ENCODE data around the gene UVRAG. TPM values are rescaled to one million over a fixed set of nuclear protein-coding genes. Genes with fewer than 3 reads are reported as not detected.

UVRAG gene
- polyA plus RNA-seq, 1 donor (not counting 4 experiments of a cell fraction or from before 2014, with no cell fraction given): 11.9 TPM

GRCh38 chr11:75845324-75845723 lies 30.3 kb downstream of the UVRAG start:
- dilution Hi-C loops (cut with MboI; ENCODE audit: extremely low pct_ligation_motif_present, low sequenced_read_pairs): no loop called here
- Histone ChIP-seq H3K4me2 (ENCODE audit: control insufficient read depth, extremely low read depth, insufficient read depth, low read depth, low read length) (no peak overlapping the region), H3K4me1 (ENCODE audit: control insufficient read depth, extremely low read depth, insufficient read depth, low read length) (no peaks in the 10 kb centered on the region), H3K9me3 (ENCODE audit: control insufficient read depth, low read depth, low read length) (no peaks in the 10 kb centered on the region), H3K9me1 (ENCODE audit: control insufficient read depth, extremely low read depth, insufficient read depth, low read length) (no peaks in the 10 kb centered on the region), H3K36me3 (ENCODE audit: control insufficient read depth in 2 of 2, extremely low read depth in 1 of 2, insufficient read depth in 2 of 2, low read length in 2 of 2) (peaks cover 0 to 3% of the 10 kb centered on the region in 2 experiments), H4K20me1 (ENCODE audit: control insufficient read depth, extremely low read depth, insufficient read depth, low read length) (peaks cover 3% of the 10 kb centered on the region), H3K27me3 (ENCODE audit: control insufficient read depth, extremely low read depth, insufficient read depth, low read length) (no peaks in the 10 kb centered on the region), H2AFZ (ENCODE audit: control insufficient read depth, low read length) (no peak overlapping the region), H3K9ac (ENCODE audit: control insufficient read depth, extremely low read depth, insufficient read depth, low read length) (no peak overlapping the region), H3K79me2 (ENCODE audit: control insufficient read depth, insufficient read depth, low read length) (peaks cover 7% of the 10 kb centered on the region), H3K4me3 (ENCODE audit: control insufficient read depth in 2 of 3, extremely low read depth in 1 of 3, insufficient read depth in 2 of 3, low read depth in 1 of 3, low read length in 3 of 3) (no peak overlapping the region), H3K27ac (ENCODE audit: control insufficient read depth, insufficient read depth, low read length) (no peak overlapping the region)
- DNase-seq (ENCODE audit: low read depth, low spot score) (no peak), FAIRE-seq (no peak)
- no peak for TF ChIP-seq EZH2 (IDR thresholded peaks at IDR 0.05; ENCODE audit: low read length)

DNA sequence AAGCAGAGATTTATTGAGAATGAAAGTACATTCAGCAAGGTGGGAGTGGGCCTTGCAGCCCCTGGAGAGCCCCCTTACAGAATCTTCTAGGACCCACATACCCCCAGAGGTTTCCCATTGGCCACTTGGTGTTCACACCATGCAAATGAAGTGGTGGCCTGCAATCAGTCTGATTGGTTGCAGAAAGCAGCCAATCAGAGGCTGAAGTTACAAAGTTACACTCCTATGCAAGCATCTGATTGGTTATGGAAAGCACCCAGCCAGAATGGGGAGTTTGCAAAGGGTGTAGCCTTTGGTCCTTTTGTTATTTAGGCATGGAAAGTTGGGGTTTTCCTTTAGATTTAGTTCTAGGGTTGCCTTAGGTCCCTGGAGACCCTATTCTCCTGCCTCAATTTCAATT lies 34.9 kb downstream of the UVRAG start:
- peaks cover 6% of the 10 kb centered on the region for H3K4me1 ChIP-seq (ENCODE audit: control insufficient read depth, extremely low read depth, insufficient read depth, low read length)
- peaks cover 4% of the 10 kb centered on the region for H3K79me2 ChIP-seq (ENCODE audit: control insufficient read depth, insufficient read depth, low read length)
- FAIRE-seq (no peak), DNase-seq (ENCODE audit: low read depth, low spot score) (no peak)
- no peaks in the 10 kb centered on the region for H3K9me3 ChIP-seq (ENCODE audit: control insufficient read depth, low read depth, low read length)
- H3K9ac ChIP-seq (ENCODE audit: control insufficient read depth, extremely low read depth, insufficient read depth, low read length): no peak overlapping the region
- no peaks in the 10 kb centered on the region for H3K9me1 ChIP-seq (ENCODE audit: control insufficient read depth, extremely low read depth, insufficient read depth, low read length)
- dilution Hi-C loops (cut with MboI; ENCODE audit: extremely low pct_ligation_motif_present, low sequenced_read_pairs): no loop called here
- H3K27me3 ChIP-seq (ENCODE audit: control insufficient read depth, extremely low read depth, insufficient read depth, low read length): no peaks in the 10 kb centered on the region
- H3K36me3 ChIP-seq (ENCODE audit: control insufficient read depth in 2 of 2, extremely low read depth in 1 of 2, insufficient read depth in 2 of 2, low read length in 2 of 2): peaks cover 0 to 3% of the 10 kb centered on the region in 2 experiments
- H3K4me3 ChIP-seq (ENCODE audit: control insufficient read depth in 2 of 3, extremely low read depth in 1 of 3, insufficient read depth in 2 of 3, low read depth in 1 of 3, low read length in 3 of 3): no peak overlapping the region
- TF ChIP-seq EZH2 (IDR thresholded peaks at IDR 0.05; ENCODE audit: low read length): no peak
- TF ChIP-seq CTCF (optimal IDR thresholded peaks at IDR 0.05 in 1 of 3, IDR thresholded peaks at IDR 0.05 in 1 of 3, conservative IDR thresholded peaks at IDR 0.05 in 1 of 3; ENCODE audit: extremely low read depth in 1 of 3, insufficient read depth in 2 of 3, low read length in 3 of 3): no peak
- H3K27ac ChIP-seq (ENCODE audit: control insufficient read depth, insufficient read depth, low read length): no peak overlapping the region
- no peak overlapping the region for H3K4me2 ChIP-seq (ENCODE audit: control insufficient read depth, extremely low read depth, insufficient read depth, low read depth, low read length)
- no peak overlapping the region for H2AFZ ChIP-seq (ENCODE audit: control insufficient read depth, low read length)
- H4K20me1 ChIP-seq (ENCODE audit: control insufficient read depth, extremely low read depth, insufficient read depth, low read length): peaks cover 4% of the 10 kb centered on the region

- H3K9me1 ChIP-seq (ENCODE audit: control insufficient read depth, extremely low read depth, insufficient read depth, low read length): no peaks in the 10 kb centered on the region
- FAIRE-seq (no peak), DNase-seq (ENCODE audit: low read depth, low spot score) (no peak)
- TF ChIP-seq CTCF (optimal IDR thresholded peaks at IDR 0.05 in 1 of 3, IDR thresholded peaks at IDR 0.05 in 1 of 3, conservative IDR thresholded peaks at IDR 0.05 in 1 of 3; ENCODE audit: extremely low read depth in 1 of 3, insufficient read depth in 2 of 3, low read length in 3 of 3): no peak
- TF ChIP-seq EZH2 (IDR thresholded peaks at IDR 0.05; ENCODE audit: low read length): no peak
- H3K36me3 ChIP-seq (ENCODE audit: control insufficient read depth in 2 of 2, extremely low read depth in 1 of 2, insufficient read depth in 2 of 2, low read length in 2 of 2): peaks cover 0 to 3% of the 10 kb centered on the region in 2 experiments
- no peak overlapping the region for H3K4me3 ChIP-seq (ENCODE audit: control insufficient read depth in 2 of 3, extremely low read depth in 1 of 3, insufficient read depth in 2 of 3, low read depth in 1 of 3, low read length in 3 of 3)
- no peak overlapping the region for H3K4me2 ChIP-seq (ENCODE audit: control insufficient read depth, extremely low read depth, insufficient read depth, low read depth, low read length)
- dilution Hi-C loops (cut with MboI; ENCODE audit: extremely low pct_ligation_motif_present, low sequenced_read_pairs): no loop called here
- peaks cover 4% of the 10 kb centered on the region for H4K20me1 ChIP-seq (ENCODE audit: control insufficient read depth, extremely low read depth, insufficient read depth, low read length)
- H3K4me1 ChIP-seq (ENCODE audit: control insufficient read depth, extremely low read depth, insufficient read depth, low read length): peaks cover 6% of the 10 kb centered on the region
- peaks cover 2% of the 10 kb centered on the region for H3K79me2 ChIP-seq (ENCODE audit: control insufficient read depth, insufficient read depth, low read length)
- H3K27ac ChIP-seq (ENCODE audit: control insufficient read depth, insufficient read depth, low read length): no peak overlapping the region
- H3K9ac ChIP-seq (ENCODE audit: control insufficient read depth, extremely low read depth, insufficient read depth, low read length): no peak overlapping the region
- H2AFZ ChIP-seq (ENCODE audit: control insufficient read depth, low read length): no peak overlapping the region
- H3K9me3 ChIP-seq (ENCODE audit: control insufficient read depth, low read depth, low read length): no peaks in the 10 kb centered on the region
- no peaks in the 10 kb centered on the region for H3K27me3 ChIP-seq (ENCODE audit: control insufficient read depth, extremely low read depth, insufficient read depth, low read length)
Observed at GRCh38 chr11:75850787-75851186, 35.8 kb downstream of the UVRAG start.
